Activated CD8-positive, alpha-beta T cell treated with anti-CD3 and anti-CD28 coated beads for 36 hours (primary cell): ENCODE measurements around the gene COL25A1. TPM values are rescaled to one million over a fixed set of nuclear protein-coding genes. Genes with fewer than 3 reads are reported as not detected.
A peak's percentile ranks its signal among the peaks of the same experiment; 100 is the strongest.
"Not testable (repeated sequence)": the region's sequence is repeated elsewhere in the genome, so short reads cannot be mapped to it uniquely, and the experiment has no call there.

ENCODE experiments used
- ATAC-seq: fragments of 200-7000 bp; cut with Tn5 transposase; one replicate; pipeline ENCODE4 v1.10.0; 2021; ENCODE audit warnings: mild to moderate bottlenecking, moderate library complexity
- CTCF ChIA-PET: fragments of 350-600 bp; sonication (Branson Sonifier 250); formaldehyde crosslinking; loops from one replicate; lab custom pipeline; 2021; ENCODE audit warnings: antibody characterized with exemption; lab: Charles Lee
- POLR2A ChIA-PET: fragments of 350-600 bp; sonication (Branson Sonifier 250); formaldehyde crosslinking; loops from one replicate; lab custom pipeline; 2021; ENCODE audit warnings: antibody characterized with exemption; lab: Charles Lee
- DNase-seq: peaks from one replicate; pipeline ENCODE4 v3.0.0-alpha.2; 2020
- H3K27ac Mint-ChIP-seq: one replicate; pipeline ENCODE4 v1.8.0; 2021; ENCODE audit warnings: mild to moderate bottlenecking, mixed read lengths
- H3K27me3 Mint-ChIP-seq: one replicate; pipeline ENCODE4 v1.8.0; 2021; ENCODE audit warnings: mixed read lengths
- H3K36me3 Mint-ChIP-seq: one replicate; pipeline ENCODE4 v1.8.0; 2021; ENCODE audit warnings: low read depth, mixed read lengths
- H3K4me1 Mint-ChIP-seq: one replicate; pipeline ENCODE4 v1.8.0; 2021; ENCODE audit warnings: low read depth, mixed read lengths
- H3K4me3 Mint-ChIP-seq: one replicate; pipeline ENCODE4 v1.8.0; 2021; ENCODE audit warnings: mild to moderate bottlenecking, moderate library complexity, mixed read lengths
- H3K9me3 Mint-ChIP-seq: one replicate; pipeline ENCODE4 v1.8.0; 2021; ENCODE audit warnings: mixed read lengths
- intact Hi-C: fragments of 100-400 bp; cut with micrococcal nuclease; formaldehyde crosslinking; loops from one replicate; pipeline ENCODE4 v1.10.0; 2022
- total RNA-seq, 2 experiments: library from RNA; stranded (reverse); gene quantifications; one replicate each; pipeline ENCODE4 v1.2.3, GENCODE V29; 2021
- TF ChIP-seq, protein P1 (sequence below): fragments of 200-600 bp; IDR thresholded peaks from one replicate; pipeline ENCODE4 v1.8.0; 2022; ENCODE audit warnings: antibody characterized with exemption, mild to moderate bottlenecking

Gene COL25A1
- total RNA-seq, 2 experiments from 2014 or later: not detected

- Mint-ChIP-seq H3K4me1 (peaks cover 4% of the 10 kb centered on the region), H3K27me3 (peaks cover 2% of the 10 kb centered on the region), H3K9me3 (no peaks in the 10 kb centered on the region), H3K27ac (no peak overlapping the region), H3K36me3 (no peaks in the 10 kb centered on the region), H3K4me3 (no peak overlapping the region)
- intact Hi-C loops: no loop called here
- ATAC-seq: no peak
- TF ChIP-seq, protein P1, sequence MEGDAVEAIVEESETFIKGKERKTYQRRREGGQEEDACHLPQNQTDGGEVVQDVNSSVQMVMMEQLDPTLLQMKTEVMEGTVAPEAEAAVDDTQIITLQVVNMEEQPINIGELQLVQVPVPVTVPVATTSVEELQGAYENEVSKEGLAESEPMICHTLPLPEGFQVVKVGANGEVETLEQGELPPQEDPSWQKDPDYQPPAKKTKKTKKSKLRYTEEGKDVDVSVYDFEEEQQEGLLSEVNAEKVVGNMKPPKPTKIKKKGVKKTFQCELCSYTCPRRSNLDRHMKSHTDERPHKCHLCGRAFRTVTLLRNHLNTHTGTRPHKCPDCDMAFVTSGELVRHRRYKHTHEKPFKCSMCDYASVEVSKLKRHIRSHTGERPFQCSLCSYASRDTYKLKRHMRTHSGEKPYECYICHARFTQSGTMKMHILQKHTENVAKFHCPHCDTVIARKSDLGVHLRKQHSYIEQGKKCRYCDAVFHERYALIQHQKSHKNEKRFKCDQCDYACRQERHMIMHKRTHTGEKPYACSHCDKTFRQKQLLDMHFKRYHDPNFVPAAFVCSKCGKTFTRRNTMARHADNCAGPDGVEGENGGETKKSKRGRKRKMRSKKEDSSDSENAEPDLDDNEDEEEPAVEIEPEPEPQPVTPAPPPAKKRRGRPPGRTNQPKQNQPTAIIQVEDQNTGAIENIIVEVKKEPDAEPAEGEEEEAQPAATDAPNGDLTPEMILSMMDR: no peak
- DNase-seq: no peak
- CTCF ChIA-PET: interaction anchor here (1.2 kb wide), 1 partner anchor 15 kb away, joined by 3 read pairs; no protein-coding TSS in a partner anchor
- POLR2A ChIA-PET: no interaction called here
Observed at GRCh38 chr4:109003964-109004363, 298.5 kb downstream of the COL25A1 start.

DNA sequence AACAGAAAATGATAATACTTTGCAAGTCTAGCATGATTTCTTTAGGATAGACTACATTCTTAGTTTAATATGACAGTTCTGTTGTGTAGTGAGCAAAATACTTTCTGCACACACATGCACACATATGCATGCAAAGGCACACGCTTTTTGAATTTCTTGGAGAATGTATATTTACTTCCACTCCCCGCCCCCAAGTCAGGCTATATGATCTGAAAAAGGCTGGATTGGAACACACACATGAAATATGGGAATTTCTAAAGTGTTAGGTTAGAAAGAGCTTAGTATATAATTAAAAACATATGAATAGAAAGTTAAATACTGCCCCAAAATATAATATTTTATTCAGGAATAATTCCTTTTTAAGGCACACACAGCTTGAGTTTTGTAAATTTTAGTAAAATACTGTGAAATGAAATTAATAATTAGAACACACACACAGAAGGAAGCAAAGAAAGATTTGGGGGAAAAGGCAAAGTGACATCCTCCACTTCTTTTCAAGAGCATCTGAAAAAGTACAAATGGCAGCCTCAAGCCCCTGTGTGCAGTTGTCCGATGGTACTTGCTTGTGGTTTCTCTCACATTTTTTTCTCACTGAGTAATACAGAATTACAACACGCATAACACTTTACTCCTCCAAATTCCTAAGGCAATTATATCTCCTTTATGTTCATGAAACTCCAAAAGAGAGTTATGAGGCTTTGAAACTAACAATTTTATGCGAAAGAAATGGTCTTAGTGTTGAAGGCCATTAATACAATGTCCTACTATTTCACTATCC is 310.7 kb downstream of the COL25A1 start:
- TF ChIP-seq, protein P1: no peak
- DNase-seq (no peak), ATAC-seq (no peak)
- no peak overlapping the region for H3K27ac Mint-ChIP-seq
- intact Hi-C loops: no loop called here
- no peak overlapping the region for H3K4me3 Mint-ChIP-seq
- no peaks in the 10 kb centered on the region for H3K27me3 Mint-ChIP-seq
- POLR2A ChIA-PET: no interaction called here
- CTCF ChIA-PET: no interaction called here
- H3K9me3 Mint-ChIP-seq: no peaks in the 10 kb centered on the region
- H3K36me3 Mint-ChIP-seq: no peaks in the 10 kb centered on the region
- H3K4me1 Mint-ChIP-seq: no peaks in the 10 kb centered on the region

DNA sequence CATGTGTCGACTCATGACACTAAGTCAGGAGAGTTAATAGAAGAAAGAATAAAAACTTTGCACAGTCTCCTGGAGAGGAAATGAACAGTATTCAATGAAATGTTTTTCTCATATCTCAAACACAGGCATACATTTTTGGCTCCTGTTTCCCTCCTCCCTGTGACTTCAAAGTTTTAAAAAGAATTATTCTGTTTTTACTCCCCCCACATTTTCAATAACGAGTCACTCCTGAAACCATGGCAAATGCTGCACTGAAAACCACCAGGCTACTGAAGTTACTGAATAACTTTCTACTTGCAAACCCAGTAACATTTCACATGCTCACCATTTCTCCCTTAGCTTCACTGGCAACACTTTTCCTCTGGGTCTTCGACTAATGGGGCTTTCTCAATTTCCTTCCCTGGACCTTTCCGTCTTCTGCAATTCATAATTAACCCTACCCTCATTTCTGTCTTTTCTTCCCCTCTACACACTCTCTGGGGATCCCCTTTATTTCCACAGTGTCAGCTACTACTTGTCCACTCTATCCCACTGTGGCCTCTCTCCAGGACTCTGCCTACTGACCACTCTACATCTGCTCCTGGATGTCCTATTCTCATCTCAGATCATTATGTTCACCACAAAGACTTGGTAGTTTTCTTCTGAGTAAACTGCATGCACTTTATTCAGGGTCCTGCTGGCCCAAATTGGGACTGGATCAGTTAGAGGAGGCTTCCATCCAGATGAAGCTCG is 313.8 kb downstream of the COL25A1 start:
- H3K27me3 Mint-ChIP-seq: no peaks in the 10 kb centered on the region
- ChIA-PET CTCF (no interaction called here), POLR2A (no interaction called here)
- TF ChIP-seq, protein P1: no peak
- ATAC-seq (peak; percentile 68), DNase-seq (peak; percentile 17)
- H3K36me3 Mint-ChIP-seq: no peaks in the 10 kb centered on the region
- no peak overlapping the region for H3K4me3 Mint-ChIP-seq
- no peaks in the 10 kb centered on the region for H3K9me3 Mint-ChIP-seq
- H3K27ac Mint-ChIP-seq: no peak overlapping the region
- intact Hi-C loops: no loop called here
- H3K4me1 Mint-ChIP-seq: no peaks in the 10 kb centered on the region

- H3K27ac Mint-ChIP-seq, DNase-seq, H3K36me3 Mint-ChIP-seq, H3K27me3 Mint-ChIP-seq, intact Hi-C loops, ATAC-seq, H3K4me1 Mint-ChIP-seq, POLR2A ChIA-PET, H3K4me3 Mint-ChIP-seq, CTCF ChIA-PET, H3K9me3 Mint-ChIP-seq: not testable (repeated sequence)
Observed at GRCh38 chr4:108984495-108984894, 318.0 kb downstream of the COL25A1 start.

GRCh38 chr4:108982402-108983185 is 319.9 kb downstream of the COL25A1 start:
- Mint-ChIP-seq H3K4me3 (no peak overlapping the region), H3K27me3 (peaks cover 6% of the 10 kb centered on the region), H3K4me1 (no peaks in the 10 kb centered on the region), H3K27ac (no peak overlapping the region), H3K9me3 (no peaks in the 10 kb centered on the region), H3K36me3 (no peaks in the 10 kb centered on the region)
- CTCF ChIA-PET: no interaction called here
- DNase-seq (no peak), ATAC-seq (no peak)
- TF ChIP-seq, protein P1: no peak
- POLR2A ChIA-PET: no interaction called here
- intact Hi-C loops: no loop called here
